Spleen (tissue), 11 donors: ENCODE data around the gene ZNF574. TPM values are rescaled to one million over a fixed set of nuclear protein-coding genes. Genes with fewer than 3 reads are reported as not detected.

Source experiments
- DNase-seq: peaks from one replicate; pipeline ENCODE4 v3.0.0-alpha.2; 2020
- H3K27ac ChIP-seq, 8 donors: fragments of 200-600 bp; sonication (generic) in 7 of 8; 1 replicate in 4 of 8; 2 replicates in 4 of 8; pipeline versions ENCODE4 v1.5.0 to v1.8.0; 2016 to 2021; ENCODE audit warnings: inconsistent platforms in 4 of 8, mild to moderate bottlenecking in 4 of 8, moderate library complexity in 1 of 8
- H3K27me3 ChIP-seq, 7 donors: fragments of 200-600 bp; sonication (generic) in 6 of 7; replicated peaks in 1 of 7; 1 replicate in 4 of 7; 2 replicates in 3 of 7; pipeline versions ENCODE4 v1.5.0 to v1.8.0; 2016 to 2021; ENCODE audit warnings: inconsistent platforms in 3 of 7, mild to moderate bottlenecking in 1 of 7
- H3K36me3 ChIP-seq, 6 donors: fragments of 200-600 bp; sonication (generic) in 5 of 6; 1 replicate in 4 of 6; 2 replicates in 2 of 6; pipeline versions ENCODE4 v1.5.0 to v1.8.0; 2016 to 2021; ENCODE audit warnings: inconsistent platforms in 2 of 6
- H3K4me1 ChIP-seq, 6 donors: fragments of 200-600 bp; sonication (generic) in 5 of 6; 1 replicate in 3 of 6; 2 replicates in 3 of 6; pipeline versions ENCODE4 v1.5.0 to v1.8.0; 2016 to 2021; ENCODE audit warnings: inconsistent platforms in 3 of 6
- H3K4me3 ChIP-seq, 8 donors: fragments of 200-600 bp; sonication (generic) in 7 of 8; 1 replicate in 4 of 8; 2 replicates in 4 of 8; pipeline versions ENCODE4 v1.5.0 to v1.8.0; 2016 to 2021; ENCODE audit warnings: inconsistent platforms in 4 of 8, mild to moderate bottlenecking in 4 of 8, moderate library complexity in 2 of 8
- H3K9me3 ChIP-seq, 8 donors: fragments of 200-600 bp; sonication (generic) in 7 of 8; 1 replicate in 4 of 8; 2 replicates in 4 of 8; pipeline versions ENCODE4 v1.5.0 to v1.8.0; 2016 to 2021; ENCODE audit warnings: inconsistent platforms in 4 of 8
- CTCF ChIP-seq, 11 experiments: fragments of 200-600 bp in 7 of 11; fragments of 450-650 bp in 4 of 11; sonication (generic) in 4 of 11; IDR thresholded peaks in 8 of 11; conservative IDR thresholded peaks in 3 of 11; 1 replicate in 7 of 11; 2 replicates in 4 of 11; pipeline versions ENCODE4 v1.4.0 to v1.8.0; 2016 to 2021; ENCODE audit warnings: antibody characterized with exemption in 11 of 11, inconsistent platforms in 4 of 11, mild to moderate bottlenecking in 1 of 11
- POLR2A ChIP-seq, 3 donors: fragments of 450-650 bp; IDR thresholded peaks; one replicate each; pipeline ENCODE4 v1.5.1; 2017; ENCODE audit warnings: antibody characterized with exemption in 3 of 3, mild to moderate bottlenecking in 1 of 3
- POLR2AphosphoS5 ChIP-seq, 3 donors: sonication (generic); formaldehyde crosslinking; IDR thresholded peaks; one replicate each; pipeline ENCODE4 v1.5.1; 2017; ENCODE audit warnings: antibody characterized with exemption in 3 of 3
- WGBS, 5 donors: extraction: QIAGEN DNeasy Blood & Tissue Kit in 3 of 5; methylation state at CpG; one replicate each; pipeline versions ENCODE4 v1.1.5 to v1.1.7; 2013 to 2018; 5-methylcytosine and 5-hydroxymethylcytosine counted together
- intact Hi-C: fragments of 100-400 bp; cut with DNase I; formaldehyde crosslinking; loops from one replicate; pipeline ENCODE4 v1.15.0; 2023; ENCODE audit warnings: low total_unique reads
- polyA plus RNA-seq, 3 donors: library from polyadenylated mRNA; stranded (reverse); fragments of 200-250 nt; gene quantifications; one replicate each; pipeline ENCODE4 v1.2.1, GENCODE V29; 2013
- total RNA-seq, 7 donors: library from RNA; depleted of rRNA in 3 of 7; stranded (reverse); fragments of >200 nt in 3 of 7; fragmentation: NEBNext Ultra II Directional in 4 of 7; extraction: Animal tissue kit (Norgen Biotek cat#: 25700) in 4 of 7; gene quantifications; one replicate each; pipeline versions ENCODE4 v1.1.0 to v1.2.1, GENCODE V29; 2016 to 2021
- donor health status: healthy with polysubstance abuse.
- donor health status: DM: no; HTN: no; CAD: no; lungs with moderate emphysema.
- donor health status: DM: no; HTN: no; CAD: no.
- donor health status: Bipolar disorder and iron deficiency.
- donor health status: healthy.
- donor health status: DM: no; HTN: no; CAD: no.
- donor health status: DM: yes; HTN: yes; CAD: no.

The ZNF574 gene
- total and polyA plus RNA-seq, 10 donors = 4.7 to 21.0 (median 15.3) TPM

- Histone ChIP-seq H3K27ac (peak overlapping the region in 3 of 8 donors; percentile 81 to 92 (median 85)), H3K4me3 (no peak overlapping the region), H3K4me1 (peaks cover 41 to 100% (median 88%) of the 10 kb centered on the region in 6 donors), H3K27me3 (peaks cover 0 to 3% (median 0%) of the 10 kb centered on the region in 7 donors), H3K36me3 (no peaks in the 10 kb centered on the region), H3K9me3 (no peaks in the 10 kb centered on the region)
- WGBS, 5 donors = 77 to 83% (median 81%) methylated on average over 5 of the region's 5 CpGs
- TF ChIP-seq CTCF (IDR thresholded peaks at IDR 0.05 in 8 of 11, conservative IDR thresholded peaks at IDR 0.05 in 3 of 11) = no peak
- no peak for TF ChIP-seq POLR2A (IDR thresholded peaks at IDR 0.05)
- no peak for TF ChIP-seq POLR2AphosphoS5 (IDR thresholded peaks at IDR 0.05)
- no peak for DNase-seq
- intact Hi-C loops = no loop called here
Observed at GRCh38 chr19:42124386-42124901, 48.5 kb downstream of the ZNF574 start.

GRCh38 chr19:42125536-42125935 lies 49.6 kb downstream of the ZNF574 start:
- peak overlapping the region in 3 of 8 donors; percentile 43 to 92 (median 76) for H3K27ac ChIP-seq
- TF ChIP-seq POLR2A (IDR thresholded peaks at IDR 0.05) (no peak), CTCF (IDR thresholded peaks at IDR 0.05 in 8 of 11, conservative IDR thresholded peaks at IDR 0.05 in 3 of 11) (no peak), POLR2AphosphoS5 (IDR thresholded peaks at IDR 0.05) (no peak)
- 76 to 86% (median 84%) methylated on average over 6 of the region's 6 CpGs for whole genome bisulfite sequencing, 5 donors
- H3K36me3 ChIP-seq = no peaks in the 10 kb centered on the region
- intact Hi-C loops = no loop called here
- H3K9me3 ChIP-seq = no peaks in the 10 kb centered on the region
- H3K4me3 ChIP-seq = no peak overlapping the region
- no peak for DNase-seq
- H3K4me1 ChIP-seq = peaks cover 39 to 100% (median 86%) of the 10 kb centered on the region in 6 donors
- H3K27me3 ChIP-seq = peaks cover 0 to 3% (median 0%) of the 10 kb centered on the region in 7 donors

- intact Hi-C loops = no loop called here
- H3K36me3 ChIP-seq = no peaks in the 10 kb centered on the region
- H3K27ac ChIP-seq = peak overlapping the region in 5 of 8 donors; percentile 27 to 92 (median 43)
- no peak overlapping the region for H3K4me3 ChIP-seq
- no peak for TF ChIP-seq POLR2A (IDR thresholded peaks at IDR 0.05)
- no peak for TF ChIP-seq CTCF (IDR thresholded peaks at IDR 0.05 in 8 of 11, conservative IDR thresholded peaks at IDR 0.05 in 3 of 11)
- no peak for TF ChIP-seq POLR2AphosphoS5 (IDR thresholded peaks at IDR 0.05)
- peaks cover 31 to 100% (median 77%) of the 10 kb centered on the region in 6 donors for H3K4me1 ChIP-seq
- no peak for DNase-seq
- H3K9me3 ChIP-seq = no peaks in the 10 kb centered on the region
- H3K27me3 ChIP-seq = peaks cover 0 to 3% (median 0%) of the 10 kb centered on the region in 7 donors
- 55 to 77% (median 62%) methylated on average over 5 of the region's 5 CpGs for WGBS, 5 donors
Observed at GRCh38 chr19:42126574-42126973, 50.6 kb downstream of the ZNF574 start.

- WGBS, 5 donors = 36 to 46% (median 38%) methylated on average over 14 to 20 of the region's 20 CpGs
- peaks cover 20 to 100% (median 71%) of the 10 kb centered on the region in 6 donors for H3K4me1 ChIP-seq
- TF ChIP-seq POLR2A (IDR thresholded peaks at IDR 0.05) = peak in 1 of 3 donors; percentile 19
- TF ChIP-seq POLR2AphosphoS5 (IDR thresholded peaks at IDR 0.05) = peak; percentile 76 to 85 (median 83)
- TF ChIP-seq CTCF (IDR thresholded peaks at IDR 0.05 in 8 of 11, conservative IDR thresholded peaks at IDR 0.05 in 3 of 11) = no peak
Observed at GRCh38 chr19:42129399-42130253, 53.7 kb downstream of the ZNF574 start.

More at GRCh38 chr19:42129399-42130253, 53.7 kb downstream of the ZNF574 start:
- Histone ChIP-seq H3K9me3 (no peaks in the 10 kb centered on the region), H3K27ac (peak overlapping the region; percentile 12 to 92 (median 72)), H3K27me3 (peaks cover 0 to 24% (median 5%) of the 10 kb centered on the region in 7 donors), H3K4me3 (peak overlapping the region in 7 of 8 donors; percentile 31 to 90 (median 57)), H3K36me3 (no peaks in the 10 kb centered on the region)
- peak; percentile 94 for DNase-seq
- intact Hi-C loops = loop anchor here (5.0 to 10.0 kb wide), 3 partner anchors 55 to 173 kb away; partner anchors contain the start of genes PAFAH1B3 and PRR19
